ENCODE measurements around the gene PTBP3.
"Not testable (repeated sequence)": the region's sequence is repeated elsewhere in the genome, so short reads cannot be mapped to it uniquely, and the experiment has no call there.

Gene PTBP3

DNA sequence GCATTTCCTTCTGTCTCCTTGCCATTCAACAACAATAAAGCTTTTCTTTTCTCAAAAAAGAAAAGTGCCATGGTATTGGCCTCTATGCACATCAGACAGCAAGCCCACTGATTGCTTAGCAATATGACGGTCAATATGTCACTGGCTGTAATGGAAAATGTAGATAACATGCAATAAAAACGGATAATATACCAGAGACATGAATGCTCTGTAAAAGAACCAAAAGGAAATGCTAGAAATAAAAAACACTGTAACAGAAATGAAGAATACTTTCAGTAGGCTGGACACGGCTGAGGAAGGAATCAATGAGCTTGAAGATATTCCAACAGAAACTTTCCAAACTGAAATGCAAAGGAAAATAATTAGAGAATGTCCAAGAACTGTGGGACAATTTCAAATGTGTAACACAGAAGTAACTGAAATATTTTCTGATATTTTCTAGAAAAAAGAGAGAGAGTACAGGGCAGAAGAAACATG lies 10.0 kb downstream of the PTBP3 start:
- no peak for DNase-seq (ENCODE audit: low read depth, low spot score)

DNA sequence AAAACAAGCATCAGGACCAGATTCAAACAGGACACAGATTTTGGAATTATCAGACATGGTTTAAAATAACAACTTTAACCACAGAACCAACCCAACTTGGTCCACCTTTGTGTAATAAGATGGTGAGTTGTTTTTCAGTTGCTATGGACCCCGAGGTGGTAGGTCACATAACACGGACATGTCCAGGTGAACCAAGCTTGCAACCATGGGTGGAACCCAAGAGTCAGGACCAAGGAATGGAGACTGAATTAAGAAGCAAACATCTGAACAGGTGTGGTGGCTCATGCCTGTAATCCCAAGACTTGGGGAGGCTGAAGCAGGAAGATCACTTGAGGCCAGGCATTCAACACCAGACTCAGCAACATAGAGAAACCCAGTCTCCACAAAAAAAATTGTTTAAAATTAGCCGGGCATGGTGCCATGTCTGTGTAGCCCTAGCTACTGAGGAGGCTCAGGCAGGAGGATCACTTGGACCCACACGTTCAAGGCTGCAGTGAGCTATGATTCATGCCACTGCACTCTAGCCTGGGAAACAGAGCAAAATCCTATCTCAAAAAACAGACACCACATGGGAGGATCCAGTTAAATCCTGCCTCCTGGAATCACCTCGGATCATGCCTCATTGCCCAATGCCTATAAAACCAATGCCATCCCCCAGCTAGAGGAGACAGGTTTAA lies 10.6 kb downstream of the PTBP3 start:
- DNase-seq (ENCODE audit: low read depth, low spot score), result no peak

DNA sequence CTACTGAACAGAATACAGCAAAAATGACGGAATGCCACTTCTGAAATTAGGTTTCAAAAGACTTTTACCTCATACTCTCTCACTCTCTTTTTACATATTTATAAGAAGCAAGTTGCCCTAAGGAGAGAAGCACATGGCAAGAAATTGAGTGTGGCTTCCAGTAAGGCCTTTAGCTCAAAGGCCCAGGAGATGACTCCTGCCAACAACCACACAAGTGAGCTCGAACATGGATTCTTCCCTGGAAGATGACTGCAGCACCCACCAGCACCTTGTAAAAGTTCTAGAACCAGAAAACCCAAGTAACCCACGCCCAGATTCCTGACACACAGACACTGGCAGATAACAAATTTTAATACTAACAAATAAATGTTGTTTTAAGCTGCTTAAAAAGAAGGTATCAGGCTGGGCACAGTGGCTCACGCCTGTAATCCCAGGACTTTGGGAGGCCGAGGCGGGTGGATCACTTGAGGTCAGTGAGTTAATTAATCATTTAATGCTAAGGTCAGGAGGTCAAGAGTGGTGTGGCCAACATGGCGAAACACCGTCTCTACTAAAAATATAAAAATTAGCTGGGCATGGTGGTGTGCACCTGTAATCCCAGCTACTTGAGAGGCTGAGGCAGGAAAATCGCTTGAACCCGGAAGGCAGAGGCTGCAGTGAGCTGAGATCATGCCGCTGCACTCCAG lies 17.0 kb downstream of the PTBP3 start:
- DNase-seq (ENCODE audit: low read depth, low spot score), result no peak

DNA sequence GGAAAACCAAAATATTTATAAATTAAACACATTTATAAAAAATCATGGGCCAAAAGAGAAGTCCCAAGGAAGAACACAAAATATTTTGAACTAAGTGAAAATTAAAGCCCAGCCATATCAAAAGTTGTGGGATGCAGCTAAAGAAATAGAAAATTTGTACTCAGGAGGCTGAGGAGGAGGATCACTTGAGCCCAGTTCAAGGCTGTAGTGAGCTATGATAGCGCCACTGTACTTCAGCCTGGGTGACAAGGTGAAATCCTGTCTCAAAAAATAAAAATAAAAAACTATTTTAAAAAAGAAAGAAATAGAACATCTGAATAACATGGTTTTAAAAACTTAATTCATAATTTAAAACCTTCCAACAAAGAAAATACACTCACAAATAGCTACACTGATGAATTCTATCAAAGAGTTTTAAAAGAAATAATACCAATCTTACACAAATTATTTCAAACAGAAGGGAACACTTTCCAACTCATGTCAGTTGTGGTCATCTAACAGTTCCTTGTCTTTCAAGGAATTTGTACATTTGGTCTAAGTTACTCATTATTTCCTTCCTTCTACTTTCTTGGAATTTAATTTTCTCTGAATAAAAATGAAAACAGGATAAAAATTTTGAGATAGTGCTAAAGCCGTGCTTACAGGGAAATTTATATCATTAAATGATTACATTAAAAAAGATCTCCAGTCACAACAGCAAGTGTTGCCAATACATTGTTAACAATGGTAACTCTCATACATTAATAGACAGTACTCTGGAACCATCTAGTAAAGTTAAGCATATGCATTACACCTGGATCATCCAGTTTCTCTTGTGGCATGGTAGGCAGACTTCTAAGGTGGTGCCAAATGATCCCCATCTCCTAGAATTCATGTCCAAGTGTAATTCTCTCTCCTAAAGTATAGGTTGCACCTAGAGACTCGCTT lies 17.8 kb downstream of the PTBP3 start:
- DNase-seq (ENCODE audit: low read depth, low spot score), result no peak

DNA sequence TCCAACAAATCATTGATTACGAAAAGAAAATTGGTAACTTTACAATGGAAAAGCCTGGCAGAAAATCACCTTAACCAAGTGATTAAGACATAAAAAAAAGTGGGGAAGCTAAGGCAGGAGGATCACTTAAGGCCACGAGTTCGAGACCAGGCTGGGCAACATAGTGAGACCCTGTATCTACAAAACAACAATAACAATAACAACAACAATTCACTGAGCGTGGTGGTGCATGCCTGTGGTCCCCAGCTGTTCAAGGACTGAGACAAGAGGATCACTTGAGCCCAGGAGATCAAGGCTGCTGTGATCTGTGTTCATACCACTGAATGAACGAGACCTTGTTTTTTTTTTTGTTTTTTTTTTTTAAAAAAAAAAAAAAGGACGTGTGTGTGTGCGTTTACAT lies 21.3 kb downstream of the PTBP3 start:
- no peak for DNase-seq (ENCODE audit: low read depth, low spot score)

DNA sequence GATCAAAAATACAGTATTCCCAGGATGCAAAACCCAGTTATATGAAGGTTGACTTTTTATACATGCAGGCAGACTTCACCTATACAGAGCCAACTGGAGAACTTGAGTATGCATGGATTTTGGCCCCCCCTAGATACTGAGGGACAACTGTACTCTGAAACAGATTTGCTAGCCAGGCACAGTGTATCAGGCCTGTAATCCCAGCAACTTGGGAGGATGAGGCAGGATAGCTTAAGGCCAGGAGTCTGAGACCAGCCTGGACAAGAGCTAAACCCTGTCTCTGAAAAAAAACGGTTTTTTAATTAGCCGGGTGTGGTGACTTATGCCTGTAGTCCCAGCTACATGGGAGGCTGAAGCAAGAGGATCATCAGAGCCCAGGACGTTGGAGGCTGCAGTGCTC lies 21.9 kb downstream of the PTBP3 start:
- DNase-seq (ENCODE audit: low read depth, low spot score), result no peak

DNA sequence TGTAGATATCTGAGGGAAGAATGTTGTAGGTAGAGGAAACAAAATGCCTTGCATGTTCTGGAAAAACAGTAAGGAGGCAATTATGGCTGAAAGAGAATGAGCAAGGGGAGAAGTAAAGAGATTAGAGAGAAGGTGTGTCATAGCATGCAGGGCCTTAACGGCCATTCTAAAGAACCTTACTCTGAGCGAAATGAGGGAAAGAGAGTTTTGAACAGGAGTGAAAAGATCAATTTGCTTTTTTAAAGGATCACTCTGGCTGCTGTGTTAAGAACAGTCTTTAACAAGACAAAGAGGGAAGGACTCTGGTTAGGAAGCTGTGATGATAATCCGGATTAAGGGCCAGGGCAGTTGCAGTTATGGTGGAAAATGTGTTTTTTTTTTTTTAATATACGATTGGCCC lies 22.6 kb downstream of the PTBP3 start:
- no peak for DNase-seq (ENCODE audit: low read depth, low spot score)

DNA sequence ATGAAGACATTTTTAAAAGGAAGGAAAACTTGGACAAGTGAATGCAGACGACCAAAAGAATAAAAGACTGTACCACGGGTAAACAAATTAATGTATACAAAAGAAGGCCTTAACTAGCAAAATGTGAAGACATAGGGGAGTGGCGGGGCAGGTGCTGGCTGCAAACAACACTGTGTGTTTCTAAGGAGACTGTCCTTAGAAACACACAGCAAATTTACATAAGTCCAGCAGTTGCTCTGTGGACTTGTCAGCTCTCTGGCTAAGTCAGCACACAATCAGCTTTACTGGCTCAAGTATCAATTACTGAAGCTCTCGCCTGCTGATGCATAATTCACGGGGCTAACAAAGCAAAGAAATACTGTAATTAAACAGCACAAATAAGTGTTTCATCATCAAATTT lies 24.8 kb downstream of the PTBP3 start:
- no peak for DNase-seq (ENCODE audit: low read depth, low spot score)

DNA sequence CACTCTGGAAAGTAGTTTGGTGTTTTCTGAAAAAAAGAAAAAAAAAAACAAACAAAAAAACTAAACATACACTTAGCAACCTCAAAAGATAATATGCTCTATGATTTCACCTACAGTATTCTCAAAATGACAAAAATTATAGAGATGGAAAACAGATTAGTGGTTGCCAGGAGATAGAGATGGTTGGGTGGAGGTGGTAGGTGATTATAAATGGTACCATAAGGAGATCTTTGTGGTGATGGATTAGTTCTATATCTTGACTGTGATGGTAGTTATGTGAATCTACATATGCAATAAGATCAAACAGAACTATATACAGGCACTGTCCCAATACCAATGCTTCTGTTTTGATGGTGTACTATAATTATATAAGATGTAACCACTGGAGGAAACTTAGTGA lies 32.0 kb downstream of the PTBP3 start:
- DNase-seq (ENCODE audit: low read depth, low spot score), result no peak

DNA sequence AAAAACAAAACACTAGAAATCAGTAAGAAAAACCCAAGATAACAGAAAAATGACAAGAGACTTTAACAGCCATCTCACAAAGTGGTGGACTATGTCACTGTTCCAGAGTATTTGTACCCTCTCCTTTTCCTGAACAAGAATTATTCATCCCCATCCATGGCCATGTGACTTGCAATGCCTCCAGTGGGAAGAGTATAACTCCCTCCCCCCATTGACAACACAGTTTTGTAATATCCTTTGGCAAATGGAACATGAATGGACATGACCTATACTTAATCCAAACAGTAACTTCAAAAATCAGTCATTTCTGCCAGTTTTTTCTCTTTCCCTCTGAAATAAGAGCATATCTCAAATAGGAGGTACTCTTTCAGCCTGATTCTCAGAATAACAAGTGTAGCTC lies 33.9 kb downstream of the PTBP3 start:
- no peak for DNase-seq (ENCODE audit: low read depth, low spot score)

DNA sequence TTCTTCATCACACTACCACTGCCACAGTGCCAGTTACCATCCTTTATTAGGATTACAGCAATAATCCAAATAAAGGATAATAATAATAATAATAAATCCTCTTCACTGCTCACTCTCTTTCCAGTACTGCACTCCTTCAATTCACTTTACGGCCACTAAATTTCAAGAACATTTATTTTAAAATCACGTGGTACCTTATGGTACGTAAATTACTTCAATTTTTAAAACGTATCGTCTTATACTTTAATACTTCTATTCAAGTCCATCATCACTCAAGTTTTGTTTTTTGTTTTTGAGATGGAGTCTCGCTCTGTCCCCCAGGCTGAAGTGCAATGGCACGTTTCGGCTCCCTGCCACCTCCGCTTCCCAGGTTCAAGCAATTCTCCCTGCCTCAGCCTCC lies 36.5 kb downstream of the PTBP3 start:
- no peak for DNase-seq (ENCODE audit: low read depth, low spot score)

DNA sequence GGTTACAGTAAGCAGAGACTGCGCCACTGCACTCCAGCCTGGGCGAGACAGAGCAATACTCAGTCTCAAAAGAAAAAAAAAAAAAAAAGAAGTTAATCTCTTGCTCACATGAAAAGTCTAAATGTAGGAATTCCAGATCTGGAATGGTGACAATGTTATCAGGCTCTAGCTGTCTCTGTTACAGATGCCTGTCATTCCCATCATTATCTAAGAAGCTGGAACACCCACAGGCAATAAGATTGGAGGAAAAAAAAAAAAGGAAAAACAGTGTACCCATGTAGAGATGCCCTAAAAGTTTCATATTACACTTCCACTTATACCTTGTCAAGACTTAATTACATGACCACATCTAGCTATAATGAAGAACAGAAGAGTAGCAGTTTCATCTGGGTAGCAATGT lies 38.2 kb downstream of the PTBP3 start:
- DNase-seq (ENCODE audit: low read depth, low spot score), result no peak

DNA sequence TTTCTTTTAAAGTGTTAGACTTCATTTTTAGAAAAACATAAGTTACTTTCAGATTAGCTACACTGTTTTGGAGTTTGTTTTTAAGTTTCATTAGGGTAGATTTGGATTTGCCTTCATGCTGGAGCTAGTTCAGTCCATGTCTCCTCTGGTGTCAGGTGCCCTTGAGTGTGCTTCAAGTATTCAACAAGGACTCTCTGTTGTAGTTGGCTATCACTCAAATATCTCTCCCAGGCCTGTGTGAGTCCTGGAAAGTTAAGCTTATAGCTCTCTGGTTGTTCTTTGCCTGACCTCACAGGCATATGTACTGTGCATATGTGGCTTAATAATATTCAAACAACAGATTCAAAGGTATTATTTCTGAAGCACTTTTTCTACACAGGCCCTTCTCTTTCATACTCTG lies 45.4 kb downstream of the PTBP3 start:
- DNase-seq (ENCODE audit: low read depth, low spot score), result peak; percentile 23

DNA sequence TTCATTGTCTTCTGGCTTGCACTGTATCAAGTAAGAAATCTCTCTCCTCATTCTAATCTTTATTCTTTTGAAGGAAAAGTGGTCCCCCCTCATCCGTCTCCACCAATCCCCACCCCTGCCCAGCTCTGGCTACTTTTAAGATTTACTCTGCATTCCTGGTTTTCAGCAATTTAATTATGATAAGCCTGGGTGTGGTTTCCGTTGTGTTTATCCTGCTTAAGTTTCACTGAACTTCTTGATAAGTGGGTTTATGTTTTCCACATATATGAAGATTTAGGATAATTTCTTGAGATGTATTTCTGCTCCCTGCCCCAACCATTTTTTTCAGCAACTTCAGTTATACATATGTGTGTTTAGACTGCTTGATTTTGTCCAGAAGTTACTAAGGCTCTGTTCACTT lies 46.5 kb downstream of the PTBP3 start:
- no peak for DNase-seq (ENCODE audit: low read depth, low spot score)

DNA sequence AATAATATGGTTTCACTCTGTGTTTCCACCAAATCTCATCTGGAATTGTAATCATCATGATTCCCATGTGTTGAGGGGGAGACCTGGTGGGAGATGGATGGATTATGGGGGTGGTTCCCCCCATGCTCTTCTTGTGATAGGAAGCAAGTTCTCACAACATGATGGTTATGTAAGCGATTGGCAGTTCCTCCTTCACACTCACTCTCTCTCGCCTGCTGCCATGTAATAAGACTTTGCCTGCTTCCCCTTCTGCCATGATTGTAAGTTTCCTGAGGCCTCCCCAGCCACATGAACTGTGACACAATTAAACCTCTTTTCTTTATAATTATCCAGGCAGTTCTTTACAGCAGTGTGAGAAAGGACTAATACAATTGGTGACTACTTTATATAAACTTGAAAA lies 48.4 kb downstream of the PTBP3 start:
- no peak for DNase-seq (ENCODE audit: low read depth, low spot score)

DNA sequence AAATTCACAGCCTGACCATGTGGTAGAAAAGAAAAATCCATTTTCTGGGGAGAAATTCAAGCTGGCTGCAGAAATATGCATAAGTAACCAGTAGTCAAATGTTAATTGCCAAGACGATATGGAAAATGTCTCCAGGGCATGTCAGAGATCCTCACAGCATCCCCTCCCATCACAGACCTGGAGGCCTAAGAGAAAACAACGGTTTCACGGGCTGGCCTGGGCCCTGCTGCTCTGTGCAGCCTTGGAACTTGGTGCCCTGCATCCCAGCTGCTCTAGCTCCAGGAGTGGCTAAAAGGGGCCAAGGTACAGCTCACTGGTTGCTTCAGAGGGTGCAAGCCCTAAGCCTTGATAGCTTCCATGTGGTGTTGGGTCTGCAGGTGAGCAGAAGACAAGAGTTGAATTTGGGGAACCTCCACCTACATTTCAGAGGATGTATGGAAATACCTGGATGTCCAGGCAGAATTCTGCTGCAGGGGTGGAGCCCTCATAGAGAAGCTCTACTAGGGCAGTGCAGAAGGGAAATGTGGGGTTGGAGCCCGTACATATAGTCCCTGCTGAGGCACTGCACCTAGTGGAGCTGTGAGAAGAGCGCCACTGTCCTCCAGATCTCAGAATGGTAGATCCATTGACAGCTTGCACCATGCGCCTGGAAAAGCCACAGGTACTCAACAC lies 49.7 kb downstream of the PTBP3 start:
- DNase-seq (ENCODE audit: low read depth, low spot score), result no peak

DNA sequence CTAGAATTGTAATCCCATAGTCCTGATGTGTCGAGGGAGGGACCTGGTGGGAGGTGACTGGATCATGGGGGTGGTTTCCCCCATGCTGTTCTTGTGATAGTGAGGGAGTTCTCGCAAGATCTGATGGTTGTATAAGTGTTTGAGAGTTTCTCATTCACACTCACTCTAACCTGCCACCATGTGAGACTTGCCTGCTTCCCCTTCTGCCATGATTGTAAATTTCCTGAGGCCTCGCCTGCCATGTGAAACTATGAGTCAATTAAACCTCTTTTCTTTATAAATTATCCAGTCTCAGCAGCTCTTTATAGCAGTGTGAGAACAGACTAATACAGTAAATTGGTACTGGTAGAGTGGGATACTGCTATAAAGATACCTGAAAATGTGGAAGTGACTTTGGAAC lies 50.6 kb downstream of the PTBP3 start:
- DNase-seq (ENCODE audit: low read depth, low spot score), result not testable (repeated sequence)

DNA sequence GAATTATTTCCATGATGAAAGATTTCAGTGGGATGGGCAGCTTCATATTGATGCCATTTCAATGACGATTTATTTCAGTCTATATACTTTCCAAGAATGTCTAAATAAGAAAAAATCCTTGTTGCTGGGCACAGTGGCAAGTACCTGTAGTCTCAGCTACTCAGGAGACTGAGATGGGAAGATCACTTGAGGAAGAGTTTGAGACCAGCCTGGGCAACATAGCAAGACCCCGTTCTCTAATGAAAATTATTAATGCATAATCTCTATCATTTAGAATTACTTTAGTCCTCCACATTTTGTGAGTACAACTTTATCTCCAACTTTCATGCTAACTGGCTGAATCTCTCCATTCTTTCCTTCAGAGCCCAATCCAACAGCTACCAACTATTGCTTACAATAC lies 52.5 kb downstream of the PTBP3 start:
- no peak for DNase-seq (ENCODE audit: low read depth, low spot score)

DNA sequence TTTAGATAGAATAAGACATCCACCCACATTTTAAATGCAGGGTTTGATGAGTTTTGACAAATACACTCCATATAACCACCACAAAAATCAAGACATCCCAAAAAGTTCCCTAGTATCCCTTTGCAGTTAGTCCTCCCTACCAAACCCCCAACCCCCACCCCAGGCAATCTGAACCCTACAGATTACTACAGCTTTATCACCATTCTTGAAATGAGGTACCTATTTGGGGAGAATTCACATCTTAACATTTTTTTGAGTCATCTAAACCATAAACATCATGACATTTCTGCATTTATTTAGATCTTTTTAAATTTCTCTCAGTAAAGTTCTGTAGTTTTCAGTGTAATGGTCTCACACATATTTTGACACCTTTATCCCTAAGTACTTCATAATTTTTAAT lies 53.9 kb downstream of the PTBP3 start:
- DNase-seq (ENCODE audit: low read depth, low spot score), result no peak

DNA sequence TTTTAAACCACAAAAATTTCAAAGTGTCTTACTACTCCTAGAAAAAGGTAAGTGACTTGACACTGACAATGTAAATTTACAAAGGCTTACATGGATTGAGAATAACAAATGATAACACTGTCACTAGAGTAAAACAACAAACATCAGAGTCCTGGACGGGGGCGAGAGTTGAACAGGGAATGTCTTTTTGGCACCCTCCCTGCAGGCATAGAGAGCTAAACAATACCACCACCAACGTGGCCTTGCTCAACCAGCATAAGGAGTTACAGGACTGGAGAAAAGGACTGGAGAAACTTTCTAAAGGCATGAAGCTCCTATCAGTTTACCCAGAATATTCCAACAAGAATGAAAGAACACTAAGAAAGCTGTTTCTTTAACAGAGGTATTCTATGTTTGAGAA lies 55.3 kb downstream of the PTBP3 start:
- DNase-seq (ENCODE audit: low read depth, low spot score), result no peak

DNA sequence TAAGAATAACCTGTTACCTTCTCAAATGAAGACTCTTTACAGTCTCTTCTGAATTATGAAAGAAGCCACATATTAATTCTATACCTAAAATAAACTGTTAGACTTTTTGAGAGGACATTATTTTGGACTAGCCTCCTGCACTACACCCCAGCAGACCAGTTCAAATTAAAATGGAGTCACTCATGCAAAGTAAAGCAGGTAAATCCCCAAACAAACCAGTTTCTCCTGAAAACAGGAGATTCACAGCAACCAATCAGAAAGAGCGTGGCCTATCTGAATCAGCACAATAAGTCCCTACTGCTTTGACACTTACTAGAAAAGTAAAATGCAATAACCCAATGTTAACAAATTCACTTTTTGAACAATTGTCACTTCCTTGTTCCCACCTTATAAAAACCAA lies 58.8 kb downstream of the PTBP3 start:
- DNase-seq (ENCODE audit: low read depth, low spot score), result no peak

DNA sequence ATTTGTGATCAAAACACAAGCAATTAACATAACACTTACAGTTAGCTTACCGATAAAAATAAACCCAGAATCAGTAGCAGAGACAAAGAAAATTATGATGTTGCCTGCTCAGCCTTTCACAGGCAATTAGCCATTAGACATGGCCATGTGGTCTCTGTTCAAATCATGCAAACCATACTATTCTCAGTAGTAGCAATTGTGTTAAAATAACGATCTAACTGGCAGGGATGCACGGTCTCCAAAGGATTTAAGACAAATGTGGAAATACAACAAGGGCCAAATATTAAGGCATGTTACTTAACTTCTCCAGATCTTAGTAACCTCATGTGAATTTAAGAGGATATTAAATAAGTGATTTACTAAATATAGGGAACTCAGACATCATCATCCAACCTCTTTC lies 59.5 kb downstream of the PTBP3 start:
- no peak for DNase-seq (ENCODE audit: low read depth, low spot score)
